Calu3 (cell line): ENCODE results near the gene TMEM242. TPM values are rescaled to one million over a fixed set of nuclear protein-coding genes. Genes with fewer than 3 reads are reported as not detected.

Experiments used
- BruUV-seq: library from RNA; stranded (reverse); fragments of 400-500 nt; replicated peaks from 2 replicates; lab custom pipeline; 2021; lab: Mats Ljungman, UMichigan
- CTCF ChIA-PET: fragments of 300-600 bp; sonication (Branson Sonifier 250); formaldehyde crosslinking; loops from one replicate; lab custom pipeline; 2022; ENCODE audit warnings: antibody characterized with exemption; lab: Charles Lee
- DNase-seq: peaks from one replicate; pipeline ENCODE4 v3.0.0; 2022
- H3K27ac Mint-ChIP-seq: one replicate; pipeline ENCODE4 v1.8.0; 2022; ENCODE audit warnings: mixed read lengths; ENCODE audit not compliant: unreplicated experiment
- H3K27me3 Mint-ChIP-seq: one replicate; pipeline ENCODE4 v1.8.0; 2022; ENCODE audit warnings: mixed read lengths; ENCODE audit not compliant: unreplicated experiment
- H3K36me3 Mint-ChIP-seq: one replicate; pipeline ENCODE4 v1.8.0; 2022; ENCODE audit warnings: mild to moderate bottlenecking, moderate library complexity, mixed read lengths; ENCODE audit not compliant: insufficient read depth, unreplicated experiment
- H3K4me1 Mint-ChIP-seq: one replicate; pipeline ENCODE4 v1.8.0; 2022; ENCODE audit warnings: mild to moderate bottlenecking, low read depth, mixed read lengths; ENCODE audit not compliant: unreplicated experiment
- H3K4me3 Mint-ChIP-seq: one replicate; pipeline ENCODE4 v1.8.0; 2022; ENCODE audit warnings: mild to moderate bottlenecking, low read depth, moderate library complexity, mixed read lengths; ENCODE audit not compliant: unreplicated experiment
- H3K9me3 Mint-ChIP-seq: one replicate; pipeline ENCODE4 v1.8.0; 2022; ENCODE audit warnings: low read depth, mixed read lengths; ENCODE audit not compliant: unreplicated experiment
- CTCF ChIP-seq: fragments of 200-600 bp; IDR thresholded peaks from one replicate; pipeline ENCODE4 v1.8.0; 2022; ENCODE audit warnings: antibody characterized with exemption; ENCODE audit not compliant: unreplicated experiment
- intact Hi-C: fragments of 100-400 bp; cut with micrococcal nuclease; formaldehyde crosslinking; loops from one replicate; pipeline ENCODE4 v1.10.0; 2022; ENCODE audit not compliant: unreplicated experiment
- total RNA-seq: library from RNA; stranded (reverse); gene quantifications from 2 replicates; pipeline ENCODE4 v1.2.3, GENCODE V29; 2022

The TMEM242 gene
- total RNA-seq, 1 experiment from 2014 or later, result 7.9 TPM

GRCh38 chr6:157293780-157294179 is 29.5 kb downstream of the TMEM242 start:
- BruUV-seq, result no TSS peak
- CTCF ChIA-PET, result no interaction called here
- no peaks in the 10 kb centered on the region for H3K27me3 Mint-ChIP-seq
- intact Hi-C loops, result no loop called here
- H3K36me3 Mint-ChIP-seq, result no peaks in the 10 kb centered on the region
- H3K4me1 Mint-ChIP-seq, result no peaks in the 10 kb centered on the region
- no peak for TF ChIP-seq CTCF
- no peaks in the 10 kb centered on the region for H3K9me3 Mint-ChIP-seq
- DNase-seq, result no peak
- H3K4me3 Mint-ChIP-seq, result no peak overlapping the region
- H3K27ac Mint-ChIP-seq, result no peak overlapping the region

DNA sequence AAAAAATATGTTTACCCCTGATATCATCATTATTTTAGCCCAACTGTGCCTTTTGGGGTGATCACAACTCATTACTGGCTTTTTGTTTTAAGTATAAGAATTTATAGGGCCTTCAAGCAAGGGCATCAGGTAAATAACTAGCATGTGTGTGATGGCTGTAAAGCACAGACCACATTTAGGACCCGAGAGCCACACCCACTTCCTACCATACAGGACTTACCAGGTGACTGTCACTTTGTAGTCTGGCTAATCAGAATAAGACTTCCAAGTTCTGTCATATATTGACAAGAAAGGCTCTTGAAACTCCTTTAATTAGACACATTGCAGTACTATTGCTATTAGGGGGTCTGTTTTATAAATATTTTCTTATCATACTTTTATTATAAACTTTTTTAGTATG is 31.1 kb downstream of the TMEM242 start:
- no peaks in the 10 kb centered on the region for H3K27me3 Mint-ChIP-seq
- intact Hi-C loops, result no loop called here
- no peak overlapping the region for H3K27ac Mint-ChIP-seq
- no peaks in the 10 kb centered on the region for H3K9me3 Mint-ChIP-seq
- no peak for TF ChIP-seq CTCF
- no TSS peak for BruUV-seq
- no peaks in the 10 kb centered on the region for H3K4me1 Mint-ChIP-seq
- H3K36me3 Mint-ChIP-seq, result no peaks in the 10 kb centered on the region
- no peak overlapping the region for H3K4me3 Mint-ChIP-seq
- CTCF ChIA-PET, result no interaction called here
- DNase-seq, result no peak

- H3K4me1 Mint-ChIP-seq, result no peaks in the 10 kb centered on the region
- DNase-seq, result no peak
- no peak overlapping the region for H3K4me3 Mint-ChIP-seq
- CTCF ChIA-PET, result no interaction called here
- no peak for TF ChIP-seq CTCF
- H3K27ac Mint-ChIP-seq, result no peak overlapping the region
- H3K27me3 Mint-ChIP-seq, result no peaks in the 10 kb centered on the region
- BruUV-seq, result no TSS peak
- no peaks in the 10 kb centered on the region for H3K36me3 Mint-ChIP-seq
- intact Hi-C loops, result no loop called here
- H3K9me3 Mint-ChIP-seq, result no peaks in the 10 kb centered on the region
These were observed 32.0 kb downstream of the TMEM242 start for GRCh38 chr6:157291356-157291755.

GRCh38 chr6:157290797-157291196 is 32.5 kb downstream of the TMEM242 start:
- TF ChIP-seq CTCF, result no peak
- no TSS peak for BruUV-seq
- intact Hi-C loops, result no loop called here
- H3K36me3 Mint-ChIP-seq, result no peaks in the 10 kb centered on the region
- H3K27me3 Mint-ChIP-seq, result no peaks in the 10 kb centered on the region
- CTCF ChIA-PET, result no interaction called here
- H3K4me3 Mint-ChIP-seq, result no peak overlapping the region
- no peaks in the 10 kb centered on the region for H3K9me3 Mint-ChIP-seq
- H3K27ac Mint-ChIP-seq, result no peak overlapping the region
- no peaks in the 10 kb centered on the region for H3K4me1 Mint-ChIP-seq
- no peak for DNase-seq
